NCI-H524 treated with DMSO at 0.1 percent for 48 hours (cell line): ENCODE results near the gene TCFL5.
A peak's percentile ranks its signal among the peaks of the same experiment; 100 is the strongest.

Source experiments
- DNase-seq: peaks from one replicate; lab custom pipeline; 2025; lab: John Stamatoyannopoulos, UW

TCFL5 gene

GRCh38 chr20:62811720-62812119 lies 49.9 kb downstream of the TCFL5 start:
- DNase-seq, result no peak

DNA sequence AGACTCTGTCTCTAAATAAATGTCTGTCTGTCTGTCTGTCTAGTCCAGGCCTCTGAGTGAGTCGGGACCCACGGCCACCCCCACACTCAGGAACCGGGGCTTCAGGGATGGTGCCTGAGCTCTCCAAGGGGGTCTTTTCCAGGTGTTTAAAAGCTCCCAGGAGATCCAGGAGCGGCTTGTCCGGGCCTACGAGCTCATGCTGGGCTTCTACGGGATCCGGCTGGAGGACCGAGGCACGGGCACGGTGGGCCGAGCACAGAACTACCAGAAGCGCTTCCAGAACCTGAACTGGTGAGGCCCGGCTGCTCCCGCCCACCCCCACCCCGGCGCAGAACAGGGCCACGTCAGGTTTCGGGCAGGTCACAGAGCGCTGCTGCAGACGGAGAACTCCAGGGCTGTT lies 50.3 kb downstream of the TCFL5 start:
- DNase-seq, result no peak

GRCh38 chr20:62809530-62810428 lies 51.8 kb downstream of the TCFL5 start:
- DNase-seq, result no peak

DNA sequence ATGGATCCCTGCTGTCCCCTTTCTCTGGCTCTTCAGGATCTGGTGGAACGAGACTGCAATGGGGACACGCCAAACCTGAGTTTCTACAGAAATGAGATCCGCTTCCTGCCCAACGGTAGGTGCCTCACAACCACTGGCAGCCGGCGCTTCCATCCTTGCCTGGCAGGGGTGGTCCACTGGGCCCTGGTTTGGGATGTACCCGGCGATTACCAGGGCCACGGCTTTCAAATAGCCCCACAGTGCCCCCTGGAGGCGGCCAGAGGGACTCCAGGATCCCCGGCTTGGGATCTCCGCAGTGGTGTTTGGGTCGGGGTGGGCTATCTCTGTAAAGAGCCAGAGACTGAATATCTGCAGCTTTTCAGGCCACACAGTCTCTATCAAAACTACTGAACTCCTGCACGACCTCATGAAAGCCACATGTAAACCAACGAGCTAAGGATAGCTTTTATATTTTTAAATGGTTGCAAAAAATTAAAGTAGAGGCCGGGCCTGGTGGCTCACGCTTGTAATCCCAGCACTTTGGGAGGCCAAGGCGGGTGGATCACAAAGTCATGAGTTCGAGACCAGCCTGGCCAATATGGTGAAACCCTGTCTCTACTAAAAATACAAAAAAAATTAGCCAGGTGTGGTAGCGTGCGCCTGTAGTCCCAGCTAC lies 53.3 kb downstream of the TCFL5 start:
- DNase-seq, result no peak

GRCh38 chr20:62807444-62808210 lies 54.0 kb downstream of the TCFL5 start:
- DNase-seq, result no peak

DNA sequence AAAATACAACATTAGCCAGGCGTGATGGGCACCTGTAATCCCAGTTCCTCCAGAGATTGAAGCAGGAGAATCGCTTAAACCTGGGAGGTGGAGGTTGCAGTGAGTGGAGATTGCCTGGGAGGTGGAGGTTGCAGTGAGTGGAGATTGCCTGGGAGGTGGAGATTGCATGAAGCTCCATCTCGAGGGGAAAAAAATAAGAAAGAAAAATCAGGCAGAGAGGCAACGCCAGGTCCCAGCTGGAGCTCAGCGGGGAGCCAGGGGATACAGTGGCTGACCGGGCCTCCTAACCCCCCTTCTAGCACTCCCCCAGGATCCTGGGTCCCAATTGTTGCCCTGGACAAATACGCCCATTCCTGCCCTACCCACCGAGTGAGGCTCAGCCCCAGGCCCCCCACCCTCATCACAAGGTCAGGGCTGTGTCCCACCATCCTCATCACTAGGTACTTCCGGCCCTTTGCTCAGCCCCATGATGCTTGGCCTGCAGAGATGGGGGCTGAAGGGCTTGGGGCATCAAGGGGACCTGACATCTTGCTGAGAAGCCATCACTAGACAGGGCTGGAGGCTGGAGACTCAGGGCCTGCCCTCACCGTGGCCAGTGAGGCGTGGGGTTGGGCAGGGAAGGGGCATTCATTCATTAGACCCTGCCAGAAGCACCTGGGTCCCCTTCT lies 55.1 kb downstream of the TCFL5 start:
- DNase-seq, result no peak

GRCh38 chr20:62805711-62806382 lies 55.8 kb downstream of the TCFL5 start:
- no peak for DNase-seq

DNA sequence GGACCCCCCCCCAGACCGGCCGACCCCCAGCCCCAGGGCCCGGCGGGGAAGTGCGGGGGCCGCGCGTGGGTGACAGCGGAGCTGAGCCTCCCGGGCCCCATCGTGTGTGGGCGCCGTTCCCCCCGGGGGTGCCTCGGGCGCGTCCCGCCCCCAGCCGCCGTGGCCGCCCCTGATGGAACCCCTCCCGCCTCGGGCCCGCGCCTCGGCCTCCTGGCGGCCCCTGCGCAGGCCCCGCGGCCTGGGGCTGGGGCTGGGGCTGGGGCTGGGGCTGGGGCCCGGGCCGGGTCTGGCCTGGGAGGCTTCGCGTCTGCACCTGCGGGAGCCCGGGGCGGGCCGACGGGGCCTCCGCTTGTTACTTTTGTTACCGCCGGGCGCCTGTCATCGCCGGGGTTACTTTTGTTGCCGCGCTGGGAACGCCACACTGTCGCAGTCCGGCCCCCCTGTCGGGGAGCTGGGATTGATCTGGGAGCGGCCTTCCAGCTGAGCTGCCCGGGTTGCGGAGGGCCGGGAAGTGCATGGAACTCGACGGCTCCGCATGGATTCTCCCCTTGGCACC lies 56.4 kb downstream of the TCFL5 start:
- no peak for DNase-seq

- no peak for DNase-seq
Observed at GRCh38 chr20:62804627-62805154, 56.9 kb downstream of the TCFL5 start, which contains the start of gene OGFR. OGFR (plus strand) TSS chr20:62804835; CDS start chr20:62804860, 25 bp downstream.

DNA sequence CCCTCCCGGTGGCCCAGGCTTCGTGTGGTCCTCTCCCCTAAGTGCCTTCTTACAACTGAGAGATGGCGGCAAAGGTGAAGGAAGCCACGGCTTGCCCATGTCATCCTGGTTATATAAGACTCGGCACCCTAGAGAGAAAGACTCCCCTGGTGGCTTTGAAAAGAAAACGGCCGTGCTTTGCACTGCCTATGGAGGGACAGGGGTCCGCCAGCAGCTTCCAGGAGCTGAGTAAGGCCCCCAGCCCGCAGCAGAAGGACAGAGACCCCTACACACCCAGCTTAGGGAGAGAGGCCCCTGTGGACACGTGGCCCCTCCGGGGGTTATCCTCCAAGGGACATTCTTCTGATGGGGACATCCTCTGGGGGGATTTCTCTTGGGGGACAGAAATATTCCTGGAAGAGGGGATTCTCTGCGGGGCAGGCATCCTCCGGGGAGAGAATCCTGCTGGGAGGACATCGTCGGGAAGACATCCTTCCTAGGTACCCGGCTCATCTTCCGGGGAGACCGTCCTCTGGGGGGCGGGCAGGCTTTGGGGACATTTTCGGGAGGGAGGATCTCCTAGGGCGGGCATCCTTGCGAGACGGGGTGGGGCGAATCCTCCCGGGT lies 57.5 kb downstream of the TCFL5 start:
- DNase-seq, result no peak

DNA sequence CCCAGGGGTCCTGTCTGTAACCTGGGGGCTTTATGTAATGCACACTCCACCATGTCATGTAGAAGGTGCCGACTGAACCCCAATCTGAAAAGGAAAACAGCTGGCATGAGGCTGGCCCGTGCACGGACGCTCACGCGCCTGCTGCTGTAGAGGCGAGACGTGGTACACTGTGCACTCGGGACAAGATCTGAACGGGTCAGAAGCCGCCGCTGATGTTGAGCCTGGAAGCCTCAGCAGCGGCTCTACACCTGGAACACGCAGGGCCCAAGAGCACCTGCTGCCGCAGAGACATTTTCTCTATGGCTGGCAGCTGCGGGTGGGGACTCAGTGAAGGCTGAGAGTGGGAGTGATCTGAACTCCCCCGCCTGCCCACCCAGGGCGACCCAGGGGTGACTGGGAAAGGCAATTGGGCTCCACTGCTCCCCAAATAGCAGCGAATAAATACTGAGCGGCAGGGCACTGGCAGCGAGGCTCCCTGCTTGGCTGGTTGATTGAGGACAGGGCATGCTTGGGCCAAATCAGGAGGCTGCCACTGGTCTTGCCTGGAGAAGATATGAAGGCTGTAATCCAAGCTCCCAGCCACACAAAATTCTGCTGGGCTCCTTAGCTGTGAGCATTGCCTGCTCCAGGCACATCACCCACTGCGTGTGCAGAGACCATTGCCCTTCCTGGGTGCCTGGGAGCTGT lies 59.5 kb downstream of the TCFL5 start:
- DNase-seq, result no peak

DNA sequence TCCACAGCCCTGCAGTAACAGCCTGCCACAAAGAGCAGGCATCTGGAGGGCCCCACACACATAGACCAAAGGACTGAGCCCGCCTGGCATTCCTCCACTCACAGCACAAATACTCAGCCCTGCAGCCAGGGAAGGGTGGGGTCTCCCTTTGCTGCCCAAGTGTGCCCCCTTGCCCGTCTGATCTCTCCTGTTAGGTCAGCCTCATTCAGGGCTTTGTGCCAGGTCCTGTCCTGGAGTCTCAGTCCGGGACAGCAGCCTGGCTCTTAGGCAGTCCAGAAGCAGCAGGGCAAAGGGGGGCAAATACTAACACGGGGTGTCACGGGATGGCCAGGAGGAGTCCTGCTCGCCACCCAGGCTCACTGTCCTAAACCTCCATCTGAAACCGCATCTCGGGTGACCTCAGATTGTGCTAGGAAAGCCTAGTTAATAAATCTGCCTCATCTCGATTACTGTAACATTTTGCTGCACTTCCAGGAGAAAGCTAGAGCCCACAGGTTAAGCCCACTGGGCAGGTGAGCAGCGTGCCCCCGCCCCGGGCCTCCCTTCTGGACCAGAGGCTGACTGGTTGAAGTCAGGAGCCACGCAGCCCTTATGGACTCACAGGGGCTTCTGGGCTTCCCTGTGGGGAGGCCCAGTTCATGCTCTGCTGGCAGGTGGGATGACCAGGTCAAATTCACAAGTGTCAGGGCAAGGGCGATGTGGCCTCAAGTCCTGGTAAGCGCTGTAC lies 60.2 kb downstream of the TCFL5 start:
- DNase-seq, result no peak

GRCh38 chr20:62800314-62801259 lies 61.0 kb downstream of the TCFL5 start:
- peak; percentile 28 for DNase-seq

DNA sequence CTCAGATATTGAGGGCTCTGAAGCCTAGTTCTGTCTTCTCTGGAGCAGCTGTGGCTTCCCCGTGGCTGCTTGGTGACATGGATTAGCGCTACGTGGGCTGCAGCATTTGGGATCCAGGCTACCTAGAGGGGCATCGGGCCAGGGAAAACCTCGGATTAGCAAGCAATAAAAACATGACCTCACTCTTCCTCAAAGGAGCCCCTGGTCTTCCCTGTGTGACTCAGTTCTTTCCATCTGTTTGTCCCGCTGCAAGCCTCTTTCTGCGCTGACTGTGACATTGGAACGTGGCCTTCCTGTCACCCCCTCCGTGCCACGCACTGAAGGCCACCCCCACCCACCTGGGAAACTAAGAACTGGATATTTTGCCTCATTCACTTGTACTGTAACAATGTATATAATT lies 61.7 kb downstream of the TCFL5 start:
- DNase-seq, result no peak

- no peak for DNase-seq
Observed at GRCh38 chr20:62799459-62799858, 62.2 kb downstream of the TCFL5 start.

GRCh38 chr20:62799036-62799435 lies 62.6 kb downstream of the TCFL5 start:
- no peak for DNase-seq

- no peak for DNase-seq
Observed at GRCh38 chr20:62797671-62798532, 63.7 kb downstream of the TCFL5 start.
